Endothelial cell of umbilical vein (primary cell): Measurements from ENCODE around the gene ALX1. TPM values are rescaled to one million over a fixed set of nuclear protein-coding genes. Genes with fewer than 3 reads are reported as not detected.

Experiments used
- BruUV-seq: library from RNA; stranded (reverse); fragments of 400-500 nt; replicated peaks from 2 replicates; lab custom pipeline; 2021; lab: Mats Ljungman, UMichigan
- CTCF ChIA-PET: fragments of 300-600, 350-600 bp; sonication (Branson Sonifier 250); formaldehyde crosslinking; loops from one replicate; lab custom pipeline; 2021; ENCODE audit warnings: antibody characterized with exemption, inconsistent platforms; lab: Charles Lee
- POLR2A ChIA-PET: fragments of 300-600, 350-600 bp; sonication (Branson Sonifier 250); formaldehyde crosslinking; loops from one replicate; lab custom pipeline; 2021; ENCODE audit warnings: antibody characterized with exemption, inconsistent platforms; lab: Charles Lee
- DNase-seq: peaks from one replicate; pipeline ENCODE4 v3.0.0-alpha.2; 2011; ENCODE audit warnings: low read depth, low spot score
- FAIRE-seq: peaks from 2 replicates; lab custom pipeline; 2011; peaks lifted over from hg19 to GRCh38; lab: Jason Lieb, UNC
- H2AFZ ChIP-seq: 2 replicates; pipeline ENCODE4 v1.6.0; 2012; ENCODE audit warnings: low read depth, low read length, control low read depth, inconsistent platforms
- H3K27ac ChIP-seq: 2 replicates; pipeline ENCODE4 v1.5.1; 2011; ENCODE audit warnings: low read depth, mild to moderate bottlenecking, control low read depth, low read length, moderate library complexity; ENCODE audit not compliant: insufficient read depth
- H3K27me3 ChIP-seq, 2 experiments: 2 replicates each; pipeline versions ENCODE4 v1.6.0 to v1.6.1; 2011; ENCODE audit warnings: low read length in 2 of 2, mixed read lengths in 1 of 2; ENCODE audit not compliant: control insufficient read depth in 2 of 2, insufficient read depth in 2 of 2
- H3K36me3 ChIP-seq, 2 experiments: 2 replicates in 1 of 2; 3 replicates in 1 of 2; pipeline ENCODE4 v1.5.1; 2011; ENCODE audit warnings: low read length in 2 of 2, mild to moderate bottlenecking in 1 of 2, moderate library complexity in 1 of 2; ENCODE audit not compliant: control insufficient read depth in 2 of 2, insufficient read depth in 2 of 2; ENCODE audit errors: extremely low read depth in 1 of 2
- H3K4me1 ChIP-seq: 3 replicates; pipeline ENCODE4 v1.5.1; 2011; ENCODE audit warnings: mild to moderate bottlenecking, low read length; ENCODE audit not compliant: control insufficient read depth, insufficient read depth; ENCODE audit errors: extremely low read depth
- H3K4me2 ChIP-seq: 2 replicates; pipeline ENCODE4 v1.6.1; 2011; ENCODE audit warnings: low read length, control low read depth, mixed read lengths; ENCODE audit not compliant: insufficient read depth
- H3K4me3 ChIP-seq, 3 experiments: fragments of 200-600 bp in 1 of 3; sonication (generic), shearing (Covaris generic) in 1 of 3; replicated peaks in 1 of 3; 2 replicates each; pipeline ENCODE4 v1.5.1; 2011 to 2016; ENCODE audit warnings: control low read depth in 3 of 3, low read length in 3 of 3, mild to moderate bottlenecking in 2 of 3, inconsistent platforms in 1 of 3, low read depth in 1 of 3, moderate library complexity in 1 of 3; ENCODE audit not compliant: insufficient read depth in 1 of 3
- H3K79me2 ChIP-seq: 2 replicates; pipeline ENCODE4 v1.6.0; 2012; ENCODE audit warnings: low read length, inconsistent platforms; ENCODE audit not compliant: control insufficient read depth, insufficient read depth
- H3K9ac ChIP-seq: replicated peaks from 2 replicates; pipeline ENCODE3; 2011; ENCODE audit warnings: low read length, control low read depth; ENCODE audit not compliant: insufficient read depth; ENCODE audit errors: extremely low read depth
- H3K9me1 ChIP-seq: replicated peaks from 3 replicates; pipeline ENCODE4 v1.6.0; 2011; ENCODE audit warnings: mild to moderate bottlenecking, low read length; ENCODE audit not compliant: control insufficient read depth, insufficient read depth; ENCODE audit errors: extremely low read depth
- H3K9me3 ChIP-seq: replicated peaks from 2 replicates; pipeline ENCODE4 v1.5.1; 2012; ENCODE audit warnings: low read length, inconsistent platforms; ENCODE audit not compliant: control insufficient read depth, insufficient read depth
- H4K20me1 ChIP-seq: replicated peaks from 2 replicates; pipeline ENCODE3; 2011; ENCODE audit warnings: mild to moderate bottlenecking, low read length; ENCODE audit not compliant: control insufficient read depth, insufficient read depth; ENCODE audit errors: extremely low read depth
- EZH2 ChIP-seq: IDR thresholded peaks from 2 replicates; pipeline ENCODE4 v1.6.1; 2012; ENCODE audit warnings: borderline replicate concordance, low read depth, mild to moderate bottlenecking, moderate library complexity, low read length, inconsistent platforms; ENCODE audit not compliant: severe bottlenecking
- FOS ChIP-seq: IDR thresholded peaks from 2 replicates; pipeline ENCODE4 v1.6.1; 2011; ENCODE audit warnings: mild to moderate bottlenecking, low read length, moderate library complexity, borderline replicate concordance; ENCODE audit not compliant: insufficient read depth
- GATA2 ChIP-seq: IDR thresholded peaks from 2 replicates; pipeline ENCODE4 v1.7.0; 2011; ENCODE audit warnings: low read depth, mild to moderate bottlenecking, moderate library complexity, mixed read lengths, low read length; ENCODE audit not compliant: insufficient read length, insufficient read depth
- JUN ChIP-seq: IDR thresholded peaks from 2 replicates; pipeline ENCODE4 v1.6.1; 2011; ENCODE audit warnings: borderline replicate concordance, low read depth; ENCODE audit not compliant: insufficient read length, insufficient read depth
- MYC ChIP-seq: IDR thresholded peaks from one replicate; pipeline ENCODE4 v1.6.1; 2011; ENCODE audit warnings: mild to moderate bottlenecking, low read depth, low read length
- POLR2A ChIP-seq: IDR thresholded peaks from 2 replicates; pipeline ENCODE4 v1.6.1; 2012; ENCODE audit warnings: low read depth, mild to moderate bottlenecking, control low read depth, low read length
- POLR2AphosphoS5 ChIP-seq: IDR thresholded peaks from 2 replicates; pipeline ENCODE4 v1.6.1; 2012; ENCODE audit warnings: low read depth, mild to moderate bottlenecking, control low read depth, low read length, moderate library complexity; ENCODE audit not compliant: insufficient read depth
- dilution Hi-C: fragments of 300-500 bp; cut with MboI; formaldehyde crosslinking; loops from one replicate; pipeline ENCODE4 v1.15.0; 2019; ENCODE audit warnings: low sequenced_read_pairs; ENCODE audit not compliant: extremely low pct_ligation_motif_present
- intact Hi-C: fragments of 100-400 bp; cut with micrococcal nuclease; formaldehyde crosslinking; loops from one replicate; pipeline ENCODE4 v1.10.0; 2022
- polyA plus RNA-seq, 4 experiments: library from polyadenylated mRNA; depleted of rRNA in 3 of 4; stranded (reverse) in 3 of 4; unstranded in 1 of 4; fragments of >200 nt; gene quantifications; 2 replicates each; pipeline versions ENCODE4 v1.2.1 to v1.2.3, GENCODE V29; 2011 to 2012; ENCODE audit warnings: missing spikeins in 1 of 4
- total RNA-seq: library from RNA; stranded (reverse); gene quantifications from 2 replicates; pipeline ENCODE4 v1.2.3, GENCODE V29; 2021
- TF ChIP-seq, protein P1 (sequence below): IDR thresholded peaks from 2 replicates; pipeline ENCODE4 v1.6.1; 2011; ENCODE audit not compliant: insufficient read depth, insufficient read length
- TF ChIP-seq, protein P2 (sequence below), 2 donors: IDR thresholded peaks; 1 replicate in 1 of 2; 2 replicates in 1 of 2; pipeline ENCODE4 v1.5.1; 2011; ENCODE audit warnings: low read length in 2 of 2, mild to moderate bottlenecking in 2 of 2, moderate library complexity in 2 of 2, control low read depth in 1 of 2, inconsistent platforms in 1 of 2, low read depth in 1 of 2; ENCODE audit not compliant: insufficient read depth in 1 of 2; ENCODE audit errors: extremely low read depth in 1 of 2

Gene ALX1
- total and polyA plus RNA-seq, 2 donors (not counting 3 experiments of a cell fraction or from before 2014, with no cell fraction given): 2.2 to 3.5 TPM

DNA sequence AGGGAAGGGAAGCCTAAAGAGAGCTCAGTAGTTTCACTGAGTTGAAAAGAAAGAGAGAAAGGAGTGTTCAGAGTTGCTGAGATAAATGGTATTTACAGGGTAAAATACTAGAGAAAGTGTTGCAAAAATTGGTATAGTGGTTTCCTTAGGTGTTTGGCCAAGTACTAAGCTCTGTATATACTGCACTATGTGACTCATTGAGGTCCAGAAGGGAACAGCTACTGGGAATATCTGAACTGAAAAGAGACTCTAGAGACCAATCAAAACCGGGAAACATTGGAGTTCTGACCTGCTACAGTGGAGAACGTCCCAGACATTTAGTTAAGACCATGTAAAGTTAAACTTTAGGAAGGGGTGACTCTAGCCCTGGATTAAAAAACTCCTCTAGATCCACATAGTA is 42.7 kb upstream of the ALX1 start:
- no peak for TF ChIP-seq GATA2
- TF ChIP-seq POLR2A: no peak
- TF ChIP-seq, protein P1, sequence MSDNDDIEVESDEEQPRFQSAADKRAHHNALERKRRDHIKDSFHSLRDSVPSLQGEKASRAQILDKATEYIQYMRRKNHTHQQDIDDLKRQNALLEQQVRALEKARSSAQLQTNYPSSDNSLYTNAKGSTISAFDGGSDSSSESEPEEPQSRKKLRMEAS: no peak
- TF ChIP-seq POLR2AphosphoS5: no peak
- no peak for TF ChIP-seq FOS
- no peak for TF ChIP-seq MYC
- no peak for TF ChIP-seq JUN
- TF ChIP-seq, protein P2, sequence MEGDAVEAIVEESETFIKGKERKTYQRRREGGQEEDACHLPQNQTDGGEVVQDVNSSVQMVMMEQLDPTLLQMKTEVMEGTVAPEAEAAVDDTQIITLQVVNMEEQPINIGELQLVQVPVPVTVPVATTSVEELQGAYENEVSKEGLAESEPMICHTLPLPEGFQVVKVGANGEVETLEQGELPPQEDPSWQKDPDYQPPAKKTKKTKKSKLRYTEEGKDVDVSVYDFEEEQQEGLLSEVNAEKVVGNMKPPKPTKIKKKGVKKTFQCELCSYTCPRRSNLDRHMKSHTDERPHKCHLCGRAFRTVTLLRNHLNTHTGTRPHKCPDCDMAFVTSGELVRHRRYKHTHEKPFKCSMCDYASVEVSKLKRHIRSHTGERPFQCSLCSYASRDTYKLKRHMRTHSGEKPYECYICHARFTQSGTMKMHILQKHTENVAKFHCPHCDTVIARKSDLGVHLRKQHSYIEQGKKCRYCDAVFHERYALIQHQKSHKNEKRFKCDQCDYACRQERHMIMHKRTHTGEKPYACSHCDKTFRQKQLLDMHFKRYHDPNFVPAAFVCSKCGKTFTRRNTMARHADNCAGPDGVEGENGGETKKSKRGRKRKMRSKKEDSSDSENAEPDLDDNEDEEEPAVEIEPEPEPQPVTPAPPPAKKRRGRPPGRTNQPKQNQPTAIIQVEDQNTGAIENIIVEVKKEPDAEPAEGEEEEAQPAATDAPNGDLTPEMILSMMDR (IDR thresholded peaks at IDR 0.05; ENCODE audit: extremely low read depth in 1 of 2, insufficient read depth in 1 of 2, low read depth in 1 of 2, low read length in 2 of 2): no peak
- TF ChIP-seq EZH2: no peak
- dilution Hi-C loops: no loop called here
- no peaks in the 10 kb centered on the region for H3K9me1 ChIP-seq
- CTCF ChIA-PET: interaction anchor here (0.7 kb wide), 1 partner anchor 14 kb away, joined by 3 read pairs; no protein-coding TSS in a partner anchor
- no peak overlapping the region for H3K4me2 ChIP-seq
- no peak overlapping the region for H3K9ac ChIP-seq
- H2AFZ ChIP-seq: no peak overlapping the region
- H4K20me1 ChIP-seq: no peaks in the 10 kb centered on the region
- no peaks in the 10 kb centered on the region for H3K4me1 ChIP-seq
- H3K79me2 ChIP-seq: no peaks in the 10 kb centered on the region
- H3K9me3 ChIP-seq: no peaks in the 10 kb centered on the region
- no peak for FAIRE-seq
- no peak for DNase-seq
- POLR2A ChIA-PET: no interaction called here
- no peak overlapping the region for H3K4me3 ChIP-seq
- H3K27me3 ChIP-seq: no peaks in the 10 kb centered on the region
- intact Hi-C loops: no loop called here
- no peak overlapping the region for H3K27ac ChIP-seq
- no TSS peak for BruUV-seq
- no peaks in the 10 kb centered on the region for H3K36me3 ChIP-seq
